GM19328 (cell line): ENCODE data around the gene TJAP1.
"Not testable (repeated sequence)": the region's sequence is repeated elsewhere in the genome, so short reads cannot be mapped to it uniquely, and the experiment has no call there.

Experiments used
- ATAC-seq: cut with Tn5 transposase; IDR thresholded peaks from one replicate; pipeline ENCODE4 v1.9.1; 2021; ENCODE audit warnings: mild to moderate bottlenecking, moderate library complexity; ENCODE audit not compliant: unreplicated experiment

TJAP1 gene

DNA sequence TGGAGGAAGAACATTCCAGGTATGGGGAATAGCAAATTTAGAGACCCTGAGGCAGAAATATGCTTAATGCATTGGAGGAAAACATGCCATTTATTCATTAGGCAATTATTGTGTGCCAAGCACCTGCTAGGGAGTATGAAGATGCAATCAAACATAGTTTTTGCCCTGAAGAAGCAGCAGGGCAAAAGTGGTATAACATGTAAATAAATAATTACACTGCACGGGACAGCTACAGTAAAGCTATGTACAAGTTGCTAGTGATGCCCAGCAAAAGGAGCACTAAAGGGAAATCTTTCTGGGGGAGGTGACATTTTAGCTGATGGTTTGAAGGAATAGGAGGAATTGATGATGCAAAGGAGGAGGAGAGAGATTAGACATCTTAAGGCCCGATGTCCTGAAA is 624 bp upstream of the TJAP1 start:
- no peak for ATAC-seq

DNA sequence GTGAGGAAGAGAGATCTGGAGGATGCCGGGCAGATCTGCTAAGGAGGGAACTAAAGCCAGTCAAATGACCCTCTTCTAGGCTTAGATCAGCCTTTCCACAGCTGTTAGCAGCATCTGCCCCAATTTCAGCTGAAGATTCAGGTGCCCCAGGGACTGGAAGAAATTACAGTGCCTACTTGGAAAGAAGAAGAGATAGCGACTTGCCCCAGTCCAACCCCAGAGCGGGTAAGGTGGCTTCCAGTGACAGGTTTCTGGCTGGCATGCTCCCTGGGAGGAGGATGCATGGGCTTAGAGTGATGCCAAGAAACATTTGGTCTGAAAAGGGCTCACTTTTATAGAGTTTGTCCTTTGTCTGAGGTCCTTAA is 620 bp downstream of the TJAP1 start:
- no peak for ATAC-seq

DNA sequence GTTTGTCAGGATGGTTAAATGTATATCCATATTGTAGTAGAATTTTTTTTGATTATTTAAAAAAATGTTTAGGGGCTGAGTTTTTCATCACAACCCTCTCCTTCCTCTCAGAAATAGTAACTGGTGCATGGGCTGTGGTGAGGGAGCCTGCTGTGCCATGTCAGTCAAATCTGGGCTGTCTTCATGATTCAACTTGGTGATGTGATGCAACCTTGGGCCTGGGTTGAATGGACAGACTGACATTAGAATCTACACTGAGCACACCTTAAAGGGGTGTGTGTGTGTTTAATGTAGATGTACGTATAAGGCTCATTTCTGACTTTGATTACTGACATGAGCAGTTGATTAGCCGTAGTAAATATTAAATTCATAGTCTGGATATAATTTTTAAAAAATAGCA is 3.7 kb downstream of the TJAP1 start:
- no peak for ATAC-seq

DNA sequence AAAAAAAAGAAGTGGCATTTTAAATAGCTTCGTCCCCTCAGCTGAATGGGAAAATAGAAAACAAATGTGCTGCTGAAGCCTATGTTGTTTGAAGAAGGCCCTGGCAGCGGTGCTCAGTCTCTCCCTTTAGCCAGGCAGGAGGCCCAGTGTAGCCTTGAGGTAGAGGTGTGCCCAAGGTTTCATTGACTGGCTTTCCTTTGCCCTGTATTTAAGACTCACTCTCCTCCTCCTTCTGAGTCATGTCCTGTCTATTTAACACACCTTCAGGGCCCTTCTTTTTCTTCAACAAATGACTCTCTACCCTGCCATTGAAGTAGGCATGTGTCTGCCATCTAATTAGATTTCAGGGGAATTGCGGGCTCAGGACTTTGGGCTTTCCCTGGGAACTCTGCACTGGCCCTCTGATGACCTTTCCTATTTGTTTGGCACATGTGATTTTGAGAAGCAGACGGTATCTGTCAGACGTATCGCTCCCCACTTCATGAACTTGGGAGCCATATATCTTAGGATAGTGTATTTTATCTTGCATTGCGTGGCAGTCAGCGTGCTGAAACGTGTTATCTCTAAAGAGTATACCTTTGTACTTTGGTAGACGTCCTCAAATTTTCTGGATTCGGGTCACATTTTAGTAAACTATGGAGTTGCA is 4.3 kb downstream of the TJAP1 start:
- no peak for ATAC-seq

DNA sequence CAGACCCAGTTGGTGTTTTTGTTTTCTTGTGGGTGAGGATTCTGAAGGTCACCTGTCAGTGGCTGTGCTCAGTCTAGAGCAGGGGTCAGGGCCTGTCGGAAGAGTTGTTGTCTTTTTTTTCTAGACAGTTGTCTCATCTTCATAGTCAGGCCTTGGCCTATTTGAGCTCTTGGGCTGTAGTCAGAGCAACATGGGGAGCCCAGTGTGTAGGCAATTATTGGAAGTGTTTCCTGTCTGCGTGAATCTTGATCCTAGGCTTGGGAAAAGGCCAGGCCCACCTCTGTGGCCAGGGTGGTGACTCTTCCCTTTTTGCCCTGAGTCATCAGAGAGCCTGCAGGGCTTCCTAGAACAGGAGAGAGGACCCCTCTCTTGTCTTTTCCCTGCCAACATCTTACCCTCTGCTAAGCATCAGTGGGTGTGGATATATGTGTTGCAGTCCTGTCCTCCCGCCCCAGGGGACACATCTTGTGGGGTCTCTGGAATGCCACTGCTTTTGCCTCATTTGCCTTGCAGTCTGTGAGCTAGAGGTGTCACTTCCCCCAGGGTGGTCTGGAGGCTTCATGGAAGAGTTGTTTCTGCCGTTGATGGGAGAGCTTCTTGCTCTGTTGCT is 11.4 kb downstream of the TJAP1 start:
- no peak for ATAC-seq

DNA sequence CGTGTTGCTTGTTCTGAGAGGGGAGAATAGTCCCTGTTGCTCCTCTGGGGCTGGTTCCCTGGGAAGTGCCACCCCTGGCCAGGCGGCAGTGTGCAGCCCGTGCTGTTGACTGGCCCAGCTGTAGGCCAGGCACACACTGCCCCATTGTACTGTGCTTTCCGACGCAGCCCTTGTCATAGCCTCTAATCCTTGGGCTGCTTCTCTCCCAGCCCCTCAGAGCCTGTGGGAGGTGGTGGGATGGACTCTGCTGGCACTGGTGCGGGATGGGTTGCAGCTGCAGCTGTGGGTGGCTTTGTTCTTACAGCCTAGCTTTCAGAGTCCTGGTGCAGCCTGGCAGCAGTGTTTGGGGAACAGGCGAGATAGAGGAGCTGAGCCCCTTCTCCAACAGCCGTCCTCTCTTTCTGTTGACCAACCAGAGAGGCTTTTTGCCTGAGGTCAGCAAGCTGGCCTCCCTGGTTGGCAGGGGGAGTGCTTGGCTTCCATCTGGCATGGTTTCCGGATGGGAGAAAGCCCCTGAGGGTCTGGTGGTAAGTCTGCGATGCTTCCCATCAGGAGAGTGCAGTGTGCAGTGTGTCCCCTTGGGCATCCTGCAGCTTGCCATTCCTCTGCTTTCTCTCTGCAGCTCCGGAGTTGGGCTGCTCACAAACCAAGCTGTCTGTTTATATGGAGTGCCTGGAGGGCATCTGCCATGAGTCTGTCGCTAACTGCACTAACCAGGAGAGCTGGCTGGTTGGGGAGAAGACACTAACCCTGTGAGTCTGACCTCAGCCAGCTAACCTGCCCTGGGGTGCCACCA is 12.1 kb downstream of the TJAP1 start:
- no peak for ATAC-seq

DNA sequence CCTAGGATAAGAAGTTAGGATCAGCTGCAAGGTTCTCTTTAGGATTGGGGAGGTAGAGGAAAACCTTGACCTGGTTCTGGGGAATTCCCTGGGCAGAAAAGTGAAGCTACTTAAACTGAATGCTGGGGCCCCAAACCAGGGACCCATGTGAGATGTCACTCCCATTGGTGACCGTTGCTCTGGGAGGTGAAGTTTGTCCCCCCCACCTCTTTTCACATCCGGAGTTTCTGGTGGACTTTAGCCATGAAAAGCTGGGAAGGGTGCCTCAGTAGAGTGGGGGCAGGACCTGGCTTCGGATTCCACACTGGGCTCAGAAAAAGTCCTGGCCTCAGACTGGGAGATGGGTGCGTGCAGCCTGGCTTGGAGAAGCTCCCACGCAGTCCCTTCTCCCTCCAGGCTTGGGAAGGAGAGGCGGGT is 13.2 kb downstream of the TJAP1 start:
- ATAC-seq = no peak

DNA sequence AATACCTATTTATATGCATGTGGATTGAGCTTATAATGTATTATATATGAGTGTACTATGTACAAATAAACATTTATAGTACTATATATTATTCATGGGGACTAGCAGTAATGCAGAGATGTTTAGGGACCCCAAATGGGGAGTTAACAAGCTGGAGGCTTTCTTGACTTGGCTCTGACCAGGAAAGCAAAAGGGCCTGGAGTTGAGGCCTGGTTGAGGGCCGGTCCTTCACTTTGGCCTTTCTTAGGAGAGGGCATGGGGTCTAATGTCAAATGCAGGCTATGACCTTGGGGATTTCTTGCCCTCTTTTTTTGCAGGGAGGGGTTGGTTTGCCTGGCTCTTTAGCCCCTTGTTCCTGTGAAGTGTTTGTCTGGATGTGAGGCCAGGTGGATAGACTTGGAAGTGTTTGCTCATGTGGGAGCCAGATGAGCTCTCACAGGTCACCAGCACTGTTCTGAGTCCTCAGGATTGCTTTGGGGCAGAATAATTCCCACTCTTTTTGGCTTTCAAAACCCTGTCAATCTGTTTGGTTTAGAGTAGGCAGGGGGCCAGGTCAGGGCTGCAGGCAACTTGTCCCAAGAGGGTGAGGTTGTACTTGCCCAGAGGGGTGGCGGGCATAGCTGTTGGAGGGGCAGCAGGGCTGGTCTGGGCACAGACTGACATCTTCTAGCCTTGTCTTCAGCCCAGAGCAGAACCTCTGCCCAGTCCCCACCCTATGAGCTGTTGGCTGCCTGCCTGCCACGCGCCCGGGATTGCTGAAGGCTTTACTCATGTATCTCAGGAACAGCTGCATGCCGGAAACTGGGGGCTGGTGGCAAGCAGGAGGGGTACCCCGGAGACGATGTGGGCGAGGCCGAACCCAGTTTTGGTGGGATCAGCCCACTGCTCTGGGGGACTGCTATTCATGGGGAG is 14.6 kb downstream of the TJAP1 start:
- ATAC-seq = no peak

DNA sequence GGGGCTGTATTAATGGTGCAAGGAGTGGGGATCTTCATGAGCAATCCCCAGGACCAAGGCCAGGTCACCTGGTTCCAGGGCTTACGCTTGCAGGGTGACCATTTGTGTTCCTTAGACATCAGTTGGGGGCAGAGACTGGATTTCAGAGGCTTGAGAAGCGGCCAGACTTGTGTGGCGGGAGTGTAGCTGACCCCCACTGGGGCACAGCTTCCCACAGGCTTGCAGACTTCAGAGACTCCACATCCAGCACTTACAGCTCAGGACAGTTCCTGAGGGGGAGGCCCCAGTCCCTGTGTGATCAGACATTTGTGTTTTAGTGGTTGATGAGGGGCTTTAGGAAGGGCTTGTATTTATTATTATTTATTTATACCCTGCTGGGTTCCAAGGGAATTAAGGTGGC is 15.3 kb downstream of the TJAP1 start:
- ATAC-seq = no peak

DNA sequence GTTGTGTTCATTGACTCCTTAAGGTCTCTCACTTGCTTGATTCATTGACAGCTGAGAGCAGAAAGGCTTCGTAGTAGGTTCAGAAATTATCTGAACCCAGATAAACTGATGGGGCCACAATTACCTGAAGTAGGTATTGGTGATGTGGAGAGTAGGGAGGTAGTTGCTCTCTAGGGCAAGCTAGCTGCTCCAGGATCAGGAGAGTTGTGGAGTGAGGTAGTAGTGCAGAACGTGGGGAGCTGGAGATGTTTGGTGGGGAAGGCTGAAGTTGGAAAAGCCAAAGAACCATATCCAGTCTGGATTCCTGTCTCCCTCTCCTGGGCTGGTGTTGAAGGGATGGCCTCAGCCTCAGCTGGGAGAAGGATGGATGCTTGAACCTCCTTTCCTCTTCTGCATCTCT is 15.9 kb downstream of the TJAP1 start:
- no peak for ATAC-seq

DNA sequence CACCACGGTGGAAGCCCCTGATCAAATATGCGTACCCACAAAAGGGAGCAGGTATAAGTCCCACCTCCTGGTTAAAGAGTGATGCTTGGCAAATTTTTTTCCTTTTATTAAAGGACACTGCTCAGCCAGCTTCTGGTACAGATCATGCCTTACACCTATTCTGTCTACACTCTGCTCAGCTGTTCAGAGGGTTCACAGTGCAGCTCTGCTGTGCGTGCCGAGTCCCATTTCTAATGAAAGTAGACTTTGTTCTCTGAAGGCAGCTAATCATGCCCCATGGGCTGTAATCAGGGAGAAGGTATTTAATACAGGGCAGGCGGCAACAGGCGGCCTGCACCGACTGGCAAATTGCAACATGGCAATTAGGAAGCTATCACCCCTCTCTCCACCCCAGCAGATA is 16.5 kb downstream of the TJAP1 start:
- no peak for ATAC-seq

DNA sequence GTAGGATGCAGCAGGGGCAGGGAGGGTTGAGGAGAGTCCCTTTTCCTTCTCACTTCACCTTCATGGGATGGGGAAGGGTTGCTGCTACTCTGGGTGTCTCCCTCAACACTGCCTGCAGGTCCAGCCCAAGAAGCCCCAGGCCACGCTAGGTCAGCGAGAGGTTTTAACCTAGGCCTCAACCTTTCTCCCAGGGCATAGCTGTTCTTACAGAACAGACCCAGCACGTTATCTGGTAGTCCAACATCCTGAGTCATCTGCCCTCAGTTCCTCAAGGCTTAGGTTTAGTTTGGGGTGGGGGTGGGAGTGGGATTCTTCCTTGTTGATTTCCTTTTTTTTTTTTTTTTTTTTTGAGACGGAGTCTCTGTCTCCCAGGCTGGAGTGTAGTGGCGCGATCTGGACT is 17.0 kb downstream of the TJAP1 start:
- no peak for ATAC-seq

DNA sequence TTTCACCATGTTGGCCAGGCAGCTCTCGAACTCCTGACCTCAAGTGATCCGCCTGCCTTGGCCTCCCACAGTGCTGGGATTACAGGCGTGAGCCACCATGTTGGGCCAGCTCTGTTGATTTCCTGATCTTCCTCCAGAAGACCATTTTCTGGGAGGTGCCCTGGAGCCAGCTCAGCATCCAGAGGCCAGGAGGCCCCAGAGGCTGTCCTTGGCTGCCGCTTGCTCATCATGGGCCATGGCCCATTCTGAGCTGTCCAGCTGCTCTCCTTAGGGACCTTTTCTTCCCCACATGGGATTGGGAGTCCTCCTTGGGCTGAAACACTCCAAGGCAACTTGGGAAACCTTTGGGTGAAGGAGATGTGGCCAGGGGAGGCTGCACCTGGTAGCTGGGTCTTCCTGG is 17.4 kb downstream of the TJAP1 start:
- ATAC-seq = no peak

DNA sequence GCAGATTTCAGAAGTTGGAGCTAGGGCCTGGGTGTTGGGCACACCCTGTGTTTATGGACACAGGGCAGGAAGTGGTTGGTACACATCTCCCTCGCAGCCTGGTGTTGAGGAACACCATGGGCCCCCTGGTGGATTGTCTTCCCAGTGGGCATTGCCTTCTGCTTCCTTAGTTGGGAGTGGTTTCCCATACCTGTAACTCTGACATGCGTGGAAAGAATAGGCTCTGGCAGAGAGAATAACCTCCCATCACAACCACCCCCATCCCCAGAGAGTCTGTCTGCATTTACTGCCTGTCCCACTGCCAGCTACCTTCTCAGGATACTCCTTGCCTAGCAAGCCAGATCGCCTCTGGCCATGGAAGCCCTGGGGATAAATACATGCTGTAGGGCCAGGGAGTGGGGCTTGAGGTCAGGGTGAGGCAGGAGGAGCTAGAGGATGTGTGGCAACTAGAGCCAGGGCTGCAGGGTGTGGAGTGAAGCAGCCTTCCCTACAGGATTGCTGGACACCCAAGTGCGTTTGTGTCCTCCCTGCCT is 18.1 kb downstream of the TJAP1 start:
- no peak for ATAC-seq

DNA sequence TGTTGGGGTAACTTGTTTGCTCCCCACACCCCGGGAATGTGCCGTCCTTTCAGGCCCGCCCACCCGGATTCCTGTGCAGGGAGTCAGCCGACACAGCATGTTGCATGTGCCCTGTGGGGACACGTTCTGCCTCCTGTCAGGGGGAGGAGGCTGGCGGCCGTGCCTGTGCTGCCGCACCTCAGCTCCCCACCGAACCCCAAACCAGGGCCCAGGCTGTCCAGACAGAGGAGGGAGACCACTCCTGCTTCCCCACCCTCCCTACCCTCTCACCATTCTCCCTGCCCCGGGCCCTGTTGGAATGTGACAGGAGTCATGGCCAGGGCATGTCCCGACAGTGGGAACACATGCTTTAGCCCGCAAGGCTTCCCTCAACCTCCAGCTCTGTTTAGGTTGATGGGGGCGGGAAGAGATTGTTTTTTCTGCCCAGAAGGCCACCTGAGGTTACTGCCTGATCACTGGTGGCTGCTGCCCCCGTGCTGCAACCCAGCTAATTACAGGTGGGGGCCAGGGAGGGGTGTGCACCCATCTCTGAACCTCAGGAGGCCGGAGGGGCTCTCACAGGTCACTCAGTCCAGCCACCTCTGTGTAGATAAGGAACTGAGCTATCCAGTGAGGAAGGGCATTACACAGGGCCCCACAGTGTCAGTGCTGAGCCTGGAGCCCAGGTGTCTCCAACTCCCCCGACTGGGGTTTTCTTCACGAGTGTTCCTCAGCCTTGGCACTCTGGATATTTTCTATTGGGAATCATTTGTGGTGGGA is 19.2 kb downstream of the TJAP1 start:
- ATAC-seq = no peak

DNA sequence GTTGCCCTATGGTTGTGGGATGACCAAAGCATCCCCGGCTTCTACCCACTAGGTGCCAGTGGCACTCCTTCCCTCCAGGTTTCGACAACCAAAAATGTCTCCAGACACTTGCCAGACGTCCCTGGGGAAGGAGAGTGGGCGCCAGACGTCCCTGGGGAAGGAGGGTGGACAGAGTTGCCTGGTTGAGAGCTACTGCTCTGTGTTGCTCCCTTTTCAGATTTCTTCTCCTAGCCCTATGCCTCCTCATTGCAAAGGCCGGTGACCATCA is 19.7 kb downstream of the TJAP1 start:
- ATAC-seq = no peak

DNA sequence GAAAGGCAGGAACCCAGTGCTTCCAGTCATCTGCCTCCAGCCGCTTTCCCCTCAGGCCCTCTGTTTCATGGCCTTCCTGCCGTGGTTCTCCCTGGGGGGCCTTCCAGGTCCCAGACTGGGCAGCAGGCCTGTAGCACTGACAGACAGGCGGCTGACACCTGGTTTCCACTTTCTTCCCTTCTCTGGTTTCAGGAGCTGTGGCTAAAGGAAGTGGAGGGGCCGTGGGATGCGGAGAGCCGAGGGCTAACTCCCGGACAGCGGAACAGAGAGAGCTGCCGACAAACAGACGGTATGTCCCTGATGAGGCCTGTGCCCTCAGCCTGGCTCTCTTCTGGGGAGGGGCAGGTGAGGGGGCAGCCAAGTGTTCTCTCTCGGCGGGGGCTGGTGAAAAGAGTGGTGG is 20.3 kb downstream of the TJAP1 start:
- ATAC-seq = no peak

DNA sequence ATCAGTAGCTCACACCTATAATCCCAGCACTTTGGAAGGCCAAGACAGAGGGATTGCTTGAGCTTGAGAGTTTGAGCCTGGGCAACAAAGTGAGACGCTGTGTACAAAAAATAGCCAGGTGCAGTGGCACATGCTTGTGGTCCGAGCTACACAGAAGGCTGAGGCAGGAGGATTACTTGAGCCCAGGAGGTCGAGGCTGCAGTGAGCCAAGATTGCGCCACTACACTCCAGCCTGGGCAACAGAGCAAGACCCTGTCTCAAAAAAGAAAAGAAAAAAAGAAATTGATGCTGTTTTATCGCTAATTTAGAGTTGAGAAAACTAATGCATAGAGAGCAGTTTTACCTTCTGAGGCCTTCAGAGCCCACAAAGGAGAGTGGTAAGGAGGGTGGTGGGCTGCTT is 20.9 kb downstream of the TJAP1 start:
- ATAC-seq = not testable (repeated sequence)

DNA sequence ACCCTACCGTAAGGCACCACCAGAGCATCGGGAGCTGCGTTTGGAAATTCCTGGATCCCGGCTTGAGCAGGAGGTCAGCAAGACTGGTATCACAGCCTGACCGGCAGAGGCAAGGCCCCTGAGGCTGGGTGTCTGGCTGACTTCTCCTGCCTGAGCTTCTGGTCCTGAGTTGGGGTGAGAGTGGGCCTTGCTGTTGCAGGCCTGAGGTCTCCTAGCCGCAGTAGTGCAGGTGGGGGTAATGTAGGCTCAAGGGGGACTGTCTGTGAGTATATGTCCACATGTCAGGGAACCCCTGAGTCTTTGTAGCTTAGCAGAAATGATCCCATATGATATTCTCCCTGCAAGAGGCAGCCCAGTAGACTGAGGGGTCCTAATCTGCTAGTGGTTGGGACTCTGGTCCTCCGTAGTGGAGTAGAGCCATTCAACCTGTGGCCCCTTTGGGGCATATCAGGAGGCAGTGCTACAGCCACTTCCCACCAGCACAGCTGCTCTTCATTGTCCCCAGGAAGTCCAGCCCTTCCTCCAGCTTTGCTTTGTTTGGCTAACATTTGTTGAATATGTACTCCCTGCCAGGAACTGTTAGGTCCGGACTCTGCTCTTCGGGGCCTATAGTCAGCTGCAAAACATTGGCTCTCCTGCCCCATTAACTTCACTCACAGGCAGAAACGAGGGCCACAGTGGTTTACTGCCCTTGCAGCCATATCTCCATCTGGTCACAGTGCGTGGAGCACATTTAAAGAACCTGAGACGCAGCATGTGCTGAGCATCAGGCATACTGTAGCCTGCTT is 21.9 kb downstream of the TJAP1 start:
- no peak for ATAC-seq

DNA sequence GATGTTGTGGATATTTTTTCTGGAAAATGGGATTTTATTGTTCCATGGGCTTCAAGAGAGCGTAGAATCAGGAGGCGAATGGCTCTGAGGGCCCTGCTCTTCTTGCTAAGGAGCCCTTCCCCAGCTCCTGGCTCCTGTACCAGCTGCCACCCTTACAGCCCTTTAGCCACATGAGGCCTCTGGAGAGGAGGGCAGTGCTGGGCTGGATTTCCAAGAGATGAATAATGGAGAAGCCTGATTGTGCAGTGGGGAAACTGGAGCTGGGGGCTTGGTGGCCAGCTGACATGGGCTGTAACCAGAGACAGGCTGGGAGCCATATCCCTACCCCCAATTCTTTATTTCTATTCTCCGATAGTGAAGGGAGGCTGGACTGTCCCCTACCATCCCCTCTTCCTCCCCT is 23.6 kb downstream of the TJAP1 start:
- ATAC-seq = no peak
